Ovary (tissue), 3 donors: ENCODE data around the gene SLC17A9.

Experiments used
- EP300 ChIP-seq: sonication (generic); formaldehyde crosslinking; IDR thresholded peaks from one replicate; pipeline ENCODE4 v1.6.1; 2017; ENCODE audit warnings: antibody characterized with exemption
- POLR2A ChIP-seq: fragments of 450-650 bp; IDR thresholded peaks from one replicate; pipeline ENCODE4 v1.6.1; 2017; ENCODE audit warnings: antibody characterized with exemption, mild to moderate bottlenecking, moderate library complexity
- TF ChIP-seq, protein P1 (sequence below), 3 donors: fragments of 450-650 bp in 2 of 3; fragments of 200-600 bp in 1 of 3; IDR thresholded peaks; one replicate each; pipeline versions ENCODE4 v1.5.1 to v1.8.0; 2016 to 2022; ENCODE audit warnings: antibody characterized with exemption in 3 of 3, mild to moderate bottlenecking in 1 of 3
- donor health status: DM: no; HTN: no; CAD: no.

DNA sequence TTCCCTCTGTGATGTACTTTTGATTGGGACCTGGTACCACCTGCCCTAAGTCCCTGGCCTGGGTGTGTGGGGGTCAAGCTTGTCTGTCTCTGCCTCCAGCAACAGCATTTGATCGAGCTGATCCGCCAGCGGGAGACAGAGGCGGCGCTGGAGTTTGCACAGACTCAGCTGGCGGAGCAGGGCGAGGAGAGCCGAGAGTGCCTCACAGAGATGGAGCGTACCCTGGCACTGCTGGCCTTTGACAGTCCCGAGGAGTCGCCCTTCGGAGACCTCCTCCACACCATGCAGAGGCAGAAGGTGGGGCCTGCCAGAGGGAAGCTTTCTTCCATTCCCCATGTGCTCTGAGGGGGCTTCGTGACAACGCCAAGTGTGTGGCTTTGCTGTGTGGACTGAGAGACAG is 9.1 kb upstream of the SLC17A9 start:
- TF ChIP-seq, protein P1, sequence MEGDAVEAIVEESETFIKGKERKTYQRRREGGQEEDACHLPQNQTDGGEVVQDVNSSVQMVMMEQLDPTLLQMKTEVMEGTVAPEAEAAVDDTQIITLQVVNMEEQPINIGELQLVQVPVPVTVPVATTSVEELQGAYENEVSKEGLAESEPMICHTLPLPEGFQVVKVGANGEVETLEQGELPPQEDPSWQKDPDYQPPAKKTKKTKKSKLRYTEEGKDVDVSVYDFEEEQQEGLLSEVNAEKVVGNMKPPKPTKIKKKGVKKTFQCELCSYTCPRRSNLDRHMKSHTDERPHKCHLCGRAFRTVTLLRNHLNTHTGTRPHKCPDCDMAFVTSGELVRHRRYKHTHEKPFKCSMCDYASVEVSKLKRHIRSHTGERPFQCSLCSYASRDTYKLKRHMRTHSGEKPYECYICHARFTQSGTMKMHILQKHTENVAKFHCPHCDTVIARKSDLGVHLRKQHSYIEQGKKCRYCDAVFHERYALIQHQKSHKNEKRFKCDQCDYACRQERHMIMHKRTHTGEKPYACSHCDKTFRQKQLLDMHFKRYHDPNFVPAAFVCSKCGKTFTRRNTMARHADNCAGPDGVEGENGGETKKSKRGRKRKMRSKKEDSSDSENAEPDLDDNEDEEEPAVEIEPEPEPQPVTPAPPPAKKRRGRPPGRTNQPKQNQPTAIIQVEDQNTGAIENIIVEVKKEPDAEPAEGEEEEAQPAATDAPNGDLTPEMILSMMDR (IDR thresholded peaks at IDR 0.05): no peak
- TF ChIP-seq EP300 (no peak), POLR2A (no peak)
